ENCODE results near the gene LGALS3BP. TPM values are rescaled to one million over a fixed set of nuclear protein-coding genes. Genes with fewer than 3 reads are reported as not detected.

Gene LGALS3BP
- total RNA-seq, 4 donors from 2014 or later, result 38.5 to 84.1 (median 45.7) TPM

- DNase-seq (ENCODE audit: low spot score in 2 of 2), result no peak
- intact Hi-C loops (cut with DNase I; ENCODE audit: low total_unique reads), result no loop called here
- WGBS, 2 donors, result 85 to 93% methylated on average over 7 of the region's 7 CpGs
These were observed 21.0 kb downstream of the LGALS3BP start for GRCh38 chr17:78958641-78959127.

GRCh38 chr17:78957128-78957527 is 22.6 kb downstream of the LGALS3BP start:
- TF ChIP-seq POLR2A (IDR thresholded peaks at IDR 0.05) (no peak), CTCF (IDR thresholded peaks at IDR 0.05) (no peak)
- DNase-seq (ENCODE audit: low spot score in 2 of 2), result no peak
- H3K4me3 ChIP-seq (ENCODE audit: low read depth, poor library complexity, severe bottlenecking), result no peak overlapping the region
- intact Hi-C loops (cut with DNase I; ENCODE audit: low total_unique reads), result no loop called here
- WGBS, 2 donors, result 48 to 61% methylated on average over 12 of the region's 12 CpGs

More at GRCh38 chr17:78958641-78959127, 21.0 kb downstream of the LGALS3BP start:
- no peak for TF ChIP-seq CTCF (IDR thresholded peaks at IDR 0.05)
- TF ChIP-seq POLR2A (IDR thresholded peaks at IDR 0.05), result no peak
- H3K4me3 ChIP-seq (ENCODE audit: low read depth, poor library complexity, severe bottlenecking), result no peak overlapping the region

GRCh38 chr17:78956254-78956653 is 23.5 kb downstream of the LGALS3BP start:
- TF ChIP-seq CTCF (IDR thresholded peaks at IDR 0.05) (no peak), POLR2A (IDR thresholded peaks at IDR 0.05) (no peak)
- no peak for DNase-seq (ENCODE audit: low spot score in 2 of 2)
- intact Hi-C loops (cut with DNase I; ENCODE audit: low total_unique reads), result no loop called here
- WGBS, 2 donors, result 62 to 73% methylated on average over 11 of the region's 11 CpGs
- no peak overlapping the region for H3K4me3 ChIP-seq (ENCODE audit: low read depth, poor library complexity, severe bottlenecking)

- no peak for DNase-seq (ENCODE audit: low spot score in 2 of 2)
- WGBS, 2 donors, result 82 to 90% methylated on average over 14 of the region's 14 CpGs
- intact Hi-C loops (cut with DNase I; ENCODE audit: low total_unique reads), result no loop called here
- TF ChIP-seq POLR2A (IDR thresholded peaks at IDR 0.05) (no peak), CTCF (IDR thresholded peaks at IDR 0.05) (no peak)
- no peak overlapping the region for H3K4me3 ChIP-seq (ENCODE audit: low read depth, poor library complexity, severe bottlenecking)
These were observed 25.0 kb downstream of the LGALS3BP start for GRCh38 chr17:78954684-78955083.

GRCh38 chr17:78953356-78954350 is 26.1 kb downstream of the LGALS3BP start:
- no peak for DNase-seq (ENCODE audit: low spot score in 2 of 2)
- 69 to 74% methylated on average over 29 of the region's 29 CpGs for WGBS, 2 donors
- intact Hi-C loops (cut with DNase I; ENCODE audit: low total_unique reads), result no loop called here
- no peak overlapping the region for H3K4me3 ChIP-seq (ENCODE audit: low read depth, poor library complexity, severe bottlenecking)
- TF ChIP-seq CTCF (IDR thresholded peaks at IDR 0.05), result no peak
- TF ChIP-seq POLR2A (IDR thresholded peaks at IDR 0.05), result no peak
